WTC11 (cell line): ENCODE data around the gene SHC2. TPM values are rescaled to one million over a fixed set of nuclear protein-coding genes. Genes with fewer than 3 reads are reported as not detected.

Experiments
- CBFB ChIP-seq: sonication (generic); formaldehyde crosslinking; IDR thresholded peaks from 2 replicates; pipeline ENCODE4 v1.8.1; 2022; ENCODE audit warnings: mild to moderate bottlenecking, low read depth, missing genetic modification reagents
- CREB1 ChIP-seq: sonication (generic); formaldehyde crosslinking; IDR thresholded peaks from 2 replicates; pipeline ENCODE4 v1.8.0; 2023; ENCODE audit warnings: mild to moderate bottlenecking, missing genetic modification reagents
- CREM ChIP-seq: sonication (generic); formaldehyde crosslinking; IDR thresholded peaks from 2 replicates; pipeline ENCODE4 v1.8.1; 2022; ENCODE audit warnings: mild to moderate bottlenecking, missing genetic modification reagents, moderate library complexity
- ELF4 ChIP-seq: sonication (generic); formaldehyde crosslinking; IDR thresholded peaks from 2 replicates; pipeline ENCODE4 v1.8.1; 2022; ENCODE audit warnings: low read depth, mild to moderate bottlenecking, moderate library complexity, missing genetic modification reagents
- ETV6 ChIP-seq: sonication (generic); formaldehyde crosslinking; IDR thresholded peaks from 2 replicates; pipeline ENCODE4 v1.8.1; 2022; ENCODE audit warnings: mild to moderate bottlenecking, missing genetic modification reagents
- FOXK1 ChIP-seq: sonication (generic); formaldehyde crosslinking; IDR thresholded peaks from 2 replicates; pipeline ENCODE4 v1.8.0; 2022; ENCODE audit warnings: mild to moderate bottlenecking, moderate library complexity, missing genetic modification reagents
- HMGA2 ChIP-seq: fragments of 250-450 bp; sonication (Bioruptor Pico); IDR thresholded peaks from 2 replicates; pipeline ENCODE4 v1.4.0; 2021; ENCODE audit warnings: mild to moderate bottlenecking, moderate library complexity
- JUN ChIP-seq: sonication (generic); formaldehyde crosslinking; IDR thresholded peaks from 2 replicates; pipeline ENCODE4 v1.8.0; 2023; ENCODE audit warnings: mild to moderate bottlenecking, missing genetic modification reagents
- NFATC4 ChIP-seq: fragments of 250-450 bp; sonication (Bioruptor Pico); IDR thresholded peaks from 2 replicates; pipeline ENCODE4 v1.9.0; 2021; ENCODE audit warnings: mild to moderate bottlenecking
- NFYB ChIP-seq: sonication (generic); formaldehyde crosslinking; conservative IDR thresholded peaks from 2 replicates; pipeline ENCODE4 v1.8.0; 2022; ENCODE audit warnings: low read depth, missing genetic modification reagents
- NR1H2 ChIP-seq: sonication (generic); formaldehyde crosslinking; IDR thresholded peaks from 2 replicates; pipeline ENCODE4 v1.9.0; 2021; ENCODE audit warnings: mild to moderate bottlenecking, moderate library complexity, missing genetic modification reagents
- NR3C1 ChIP-seq: sonication (generic); formaldehyde crosslinking; conservative IDR thresholded peaks from 2 replicates; pipeline ENCODE4 v1.8.1; 2023; ENCODE audit warnings: low read depth, mild to moderate bottlenecking, missing genetic modification reagents
- PRRX2 ChIP-seq: fragments of 250-450 bp; sonication (Bioruptor Pico); IDR thresholded peaks from 2 replicates; pipeline ENCODE4 v1.8.0; 2021; ENCODE audit warnings: mild to moderate bottlenecking
- RELA ChIP-seq: sonication (generic); formaldehyde crosslinking; IDR thresholded peaks from 2 replicates; pipeline ENCODE4 v1.8.1; 2022; ENCODE audit warnings: missing genetic modification reagents, mild to moderate bottlenecking, borderline replicate concordance
- RORB ChIP-seq: fragments of 250-450 bp; sonication (Bioruptor Pico); IDR thresholded peaks from 2 replicates; pipeline ENCODE4 v1.9.0; 2021; ENCODE audit warnings: mild to moderate bottlenecking
- TEAD4 ChIP-seq: sonication (generic); formaldehyde crosslinking; IDR thresholded peaks from 2 replicates; pipeline ENCODE4 v1.8.0; 2022; ENCODE audit warnings: mild to moderate bottlenecking, missing genetic modification reagents
- ZBTB21 ChIP-seq: sonication (generic); formaldehyde crosslinking; IDR thresholded peaks from 2 replicates; pipeline ENCODE4 v1.8.1; 2023; ENCODE audit warnings: mild to moderate bottlenecking, missing genetic modification reagents, borderline replicate concordance
- ZNF219 ChIP-seq: sonication (generic); formaldehyde crosslinking; IDR thresholded peaks from 2 replicates; pipeline ENCODE4 v1.8.0; 2023; ENCODE audit warnings: missing genetic modification reagents, mild to moderate bottlenecking, borderline replicate concordance
- ZNF416 ChIP-seq: fragments of 250-450 bp; sonication (Bioruptor Pico); IDR thresholded peaks from 2 replicates; pipeline ENCODE4 v1.9.0; 2021; ENCODE audit warnings: mild to moderate bottlenecking, inconsistent platforms
- ZNF423 ChIP-seq: fragments of 250-450 bp; sonication (Bioruptor Pico); IDR thresholded peaks from 2 replicates; pipeline ENCODE4 v2.1.2; 2022; ENCODE audit warnings: mild to moderate bottlenecking, moderate library complexity
- total RNA-seq: library from RNA; stranded (reverse); gene quantifications from 3 replicates; pipeline ENCODE4 v1.2.3, GENCODE V29; 2021
- TF ChIP-seq, protein P1 (sequence below): sonication (generic); formaldehyde crosslinking; IDR thresholded peaks from 2 replicates; pipeline ENCODE4 v1.8.0; 2023; ENCODE audit warnings: missing genetic modification reagents, mild to moderate bottlenecking, borderline replicate concordance
- TF ChIP-seq, protein P2 (sequence below): sonication (generic); formaldehyde crosslinking; IDR thresholded peaks from 2 replicates; pipeline ENCODE4 v1.8.1; 2022; ENCODE audit warnings: low read depth, missing genetic modification reagents, borderline replicate concordance
- TF ChIP-seq, protein P3 (sequence below): sonication (generic); formaldehyde crosslinking; IDR thresholded peaks from 2 replicates; pipeline ENCODE4 v1.8.0; 2022; ENCODE audit warnings: mild to moderate bottlenecking, missing genetic modification reagents
- TF ChIP-seq, protein P4 (sequence below): sonication (generic); formaldehyde crosslinking; IDR thresholded peaks from 2 replicates; pipeline ENCODE4 v1.8.1; 2023; ENCODE audit warnings: mild to moderate bottlenecking, missing genetic modification reagents
- TF ChIP-seq, protein P5 (sequence below): sonication (generic); formaldehyde crosslinking; conservative IDR thresholded peaks from 2 replicates; pipeline ENCODE4 v1.8.1; 2022; ENCODE audit warnings: mild to moderate bottlenecking, missing genetic modification reagents
- TF ChIP-seq, protein P6 (sequence below): fragments of 200-600 bp; IDR thresholded peaks from 2 replicates; pipeline ENCODE4 v1.8.0; 2022; ENCODE audit warnings: antibody characterized with exemption
- TF ChIP-seq, protein P7 (sequence below): sonication (generic); formaldehyde crosslinking; IDR thresholded peaks from 2 replicates; pipeline ENCODE4 v1.8.1; 2022; ENCODE audit warnings: mild to moderate bottlenecking, moderate library complexity, missing genetic modification reagents
- TF ChIP-seq, protein P8 (sequence below): sonication (generic); formaldehyde crosslinking; IDR thresholded peaks from 2 replicates; pipeline ENCODE4 v1.8.0; 2023; ENCODE audit warnings: missing genetic modification reagents

Gene SHC2
- total RNA-seq, 1 experiment from 2014 or later = 8.4 TPM

DNA sequence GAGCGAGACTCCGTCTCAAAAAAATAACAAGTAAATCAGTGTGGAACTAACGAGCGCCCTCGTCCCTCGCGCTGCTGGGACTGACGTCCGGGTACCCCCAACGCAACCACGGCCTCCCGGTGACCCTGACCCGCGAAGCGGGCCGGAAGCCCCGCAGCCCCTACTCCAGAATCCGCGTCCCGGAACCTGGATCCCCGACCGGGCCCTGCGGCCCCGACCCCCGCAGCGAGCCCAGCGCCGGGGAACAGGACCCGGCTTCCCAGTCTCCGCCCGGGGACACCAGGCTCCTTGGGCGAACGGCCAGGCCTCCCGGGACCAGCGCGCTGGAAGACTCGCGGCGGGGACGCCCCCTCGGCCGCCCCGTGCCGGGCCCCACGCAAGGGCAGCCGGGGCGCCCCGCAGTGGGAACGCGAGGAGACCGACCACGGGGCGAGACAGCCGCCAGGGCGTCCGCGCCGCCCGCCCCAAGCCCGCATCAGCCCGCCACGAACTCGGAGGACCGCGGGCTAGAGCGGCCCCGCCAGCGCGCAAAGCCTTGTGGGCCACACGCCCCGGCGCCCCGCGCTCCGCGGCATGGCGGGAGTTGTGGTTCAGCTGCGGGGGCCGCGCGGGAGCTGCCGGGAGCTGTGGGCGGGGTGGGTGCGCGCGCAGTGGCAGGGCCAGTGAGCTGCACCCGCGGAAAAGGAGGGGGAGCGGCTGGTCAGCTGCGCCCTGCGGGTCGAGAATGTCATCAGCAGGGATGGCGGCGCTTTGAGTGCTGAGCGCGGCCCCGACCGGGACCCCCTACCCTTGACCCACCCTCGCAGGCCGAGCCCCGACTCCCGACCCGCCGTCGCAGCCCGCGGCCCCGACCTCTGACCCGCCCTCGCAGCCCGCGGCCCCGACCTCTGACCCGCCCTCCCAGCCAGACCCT lies 27.9 kb upstream of the SHC2 start (continued):
- TF ChIP-seq, protein P1, sequence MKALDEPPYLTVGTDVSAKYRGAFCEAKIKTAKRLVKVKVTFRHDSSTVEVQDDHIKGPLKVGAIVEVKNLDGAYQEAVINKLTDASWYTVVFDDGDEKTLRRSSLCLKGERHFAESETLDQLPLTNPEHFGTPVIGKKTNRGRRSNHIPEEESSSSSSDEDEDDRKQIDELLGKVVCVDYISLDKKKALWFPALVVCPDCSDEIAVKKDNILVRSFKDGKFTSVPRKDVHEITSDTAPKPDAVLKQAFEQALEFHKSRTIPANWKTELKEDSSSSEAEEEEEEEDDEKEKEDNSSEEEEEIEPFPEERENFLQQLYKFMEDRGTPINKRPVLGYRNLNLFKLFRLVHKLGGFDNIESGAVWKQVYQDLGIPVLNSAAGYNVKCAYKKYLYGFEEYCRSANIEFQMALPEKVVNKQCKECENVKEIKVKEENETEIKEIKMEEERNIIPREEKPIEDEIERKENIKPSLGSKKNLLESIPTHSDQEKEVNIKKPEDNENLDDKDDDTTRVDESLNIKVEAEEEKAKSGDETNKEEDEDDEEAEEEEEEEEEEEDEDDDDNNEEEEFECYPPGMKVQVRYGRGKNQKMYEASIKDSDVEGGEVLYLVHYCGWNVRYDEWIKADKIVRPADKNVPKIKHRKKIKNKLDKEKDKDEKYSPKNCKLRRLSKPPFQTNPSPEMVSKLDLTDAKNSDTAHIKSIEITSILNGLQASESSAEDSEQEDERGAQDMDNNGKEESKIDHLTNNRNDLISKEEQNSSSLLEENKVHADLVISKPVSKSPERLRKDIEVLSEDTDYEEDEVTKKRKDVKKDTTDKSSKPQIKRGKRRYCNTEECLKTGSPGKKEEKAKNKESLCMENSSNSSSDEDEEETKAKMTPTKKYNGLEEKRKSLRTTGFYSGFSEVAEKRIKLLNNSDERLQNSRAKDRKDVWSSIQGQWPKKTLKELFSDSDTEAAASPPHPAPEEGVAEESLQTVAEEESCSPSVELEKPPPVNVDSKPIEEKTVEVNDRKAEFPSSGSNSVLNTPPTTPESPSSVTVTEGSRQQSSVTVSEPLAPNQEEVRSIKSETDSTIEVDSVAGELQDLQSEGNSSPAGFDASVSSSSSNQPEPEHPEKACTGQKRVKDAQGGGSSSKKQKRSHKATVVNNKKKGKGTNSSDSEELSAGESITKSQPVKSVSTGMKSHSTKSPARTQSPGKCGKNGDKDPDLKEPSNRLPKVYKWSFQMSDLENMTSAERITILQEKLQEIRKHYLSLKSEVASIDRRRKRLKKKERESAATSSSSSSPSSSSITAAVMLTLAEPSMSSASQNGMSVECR (CRISPR knock-in tag) = no peak
- TF ChIP-seq NR1H2 (CRISPR knock-in tag) (no peak), TEAD4 (CRISPR knock-in tag) (no peak), RELA (no peak; the same call in 1 of the 2 replicates), RORB (no peak), ZNF416 (CRISPR knock-in tag) (no peak), PRRX2 (CRISPR knock-in tag) (no peak), CREB1 (CRISPR knock-in tag) (no peak), NFATC4 (CRISPR knock-in tag) (no peak), CBFB (CRISPR knock-in tag) (no peak), CREM (CRISPR knock-in tag) (peak; percentile 23; the same call in 1 of the 2 replicates), NR3C1 (CRISPR knock-in tag) (0 out of 2 replicates have a peak, but pooled peaks have one; percentile 64), ZNF219 (CRISPR knock-in tag) (no peak), FOXK1 (peak; percentile 83), ELF4 (CRISPR knock-in tag) (no peak; the same call in 1 of the 2 replicates), NFYB (CRISPR knock-in tag) (no peak), JUN (CRISPR knock-in tag) (no peak), HMGA2 (no peak), ZNF423 (CRISPR knock-in tag) (no peak; the same call in 1 of the 2 replicates), ZBTB21 (CRISPR knock-in tag) (peak; percentile 66; the same call in 1 of the 2 replicates), ETV6 (CRISPR knock-in tag) (peak; percentile 87)
- TF ChIP-seq, protein P2, sequence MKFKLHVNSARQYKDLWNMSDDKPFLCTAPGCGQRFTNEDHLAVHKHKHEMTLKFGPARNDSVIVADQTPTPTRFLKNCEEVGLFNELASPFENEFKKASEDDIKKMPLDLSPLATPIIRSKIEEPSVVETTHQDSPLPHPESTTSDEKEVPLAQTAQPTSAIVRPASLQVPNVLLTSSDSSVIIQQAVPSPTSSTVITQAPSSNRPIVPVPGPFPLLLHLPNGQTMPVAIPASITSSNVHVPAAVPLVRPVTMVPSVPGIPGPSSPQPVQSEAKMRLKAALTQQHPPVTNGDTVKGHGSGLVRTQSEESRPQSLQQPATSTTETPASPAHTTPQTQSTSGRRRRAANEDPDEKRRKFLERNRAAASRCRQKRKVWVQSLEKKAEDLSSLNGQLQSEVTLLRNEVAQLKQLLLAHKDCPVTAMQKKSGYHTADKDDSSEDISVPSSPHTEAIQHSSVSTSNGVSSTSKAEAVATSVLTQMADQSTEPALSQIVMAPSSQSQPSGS (CRISPR knock-in tag) = no peak
- TF ChIP-seq, protein P3, sequence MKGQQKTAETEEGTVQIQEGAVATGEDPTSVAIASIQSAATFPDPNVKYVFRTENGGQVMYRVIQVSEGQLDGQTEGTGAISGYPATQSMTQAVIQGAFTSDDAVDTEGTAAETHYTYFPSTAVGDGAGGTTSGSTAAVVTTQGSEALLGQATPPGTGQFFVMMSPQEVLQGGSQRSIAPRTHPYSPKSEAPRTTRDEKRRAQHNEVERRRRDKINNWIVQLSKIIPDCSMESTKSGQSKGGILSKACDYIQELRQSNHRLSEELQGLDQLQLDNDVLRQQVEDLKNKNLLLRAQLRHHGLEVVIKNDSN (CRISPR knock-in tag) = no peak
- TF ChIP-seq, protein P4, sequence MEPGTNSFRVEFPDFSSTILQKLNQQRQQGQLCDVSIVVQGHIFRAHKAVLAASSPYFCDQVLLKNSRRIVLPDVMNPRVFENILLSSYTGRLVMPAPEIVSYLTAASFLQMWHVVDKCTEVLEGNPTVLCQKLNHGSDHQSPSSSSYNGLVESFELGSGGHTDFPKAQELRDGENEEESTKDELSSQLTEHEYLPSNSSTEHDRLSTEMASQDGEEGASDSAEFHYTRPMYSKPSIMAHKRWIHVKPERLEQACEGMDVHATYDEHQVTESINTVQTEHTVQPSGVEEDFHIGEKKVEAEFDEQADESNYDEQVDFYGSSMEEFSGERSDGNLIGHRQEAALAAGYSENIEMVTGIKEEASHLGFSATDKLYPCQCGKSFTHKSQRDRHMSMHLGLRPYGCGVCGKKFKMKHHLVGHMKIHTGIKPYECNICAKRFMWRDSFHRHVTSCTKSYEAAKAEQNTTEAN (CRISPR knock-in tag) = peak; percentile 93; the same call in 1 of the 2 replicates
- TF ChIP-seq, protein P5, sequence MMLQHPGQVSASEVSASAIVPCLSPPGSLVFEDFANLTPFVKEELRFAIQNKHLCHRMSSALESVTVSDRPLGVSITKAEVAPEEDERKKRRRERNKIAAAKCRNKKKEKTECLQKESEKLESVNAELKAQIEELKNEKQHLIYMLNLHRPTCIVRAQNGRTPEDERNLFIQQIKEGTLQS (CRISPR knock-in tag) = no peak
- TF ChIP-seq, protein P6, sequence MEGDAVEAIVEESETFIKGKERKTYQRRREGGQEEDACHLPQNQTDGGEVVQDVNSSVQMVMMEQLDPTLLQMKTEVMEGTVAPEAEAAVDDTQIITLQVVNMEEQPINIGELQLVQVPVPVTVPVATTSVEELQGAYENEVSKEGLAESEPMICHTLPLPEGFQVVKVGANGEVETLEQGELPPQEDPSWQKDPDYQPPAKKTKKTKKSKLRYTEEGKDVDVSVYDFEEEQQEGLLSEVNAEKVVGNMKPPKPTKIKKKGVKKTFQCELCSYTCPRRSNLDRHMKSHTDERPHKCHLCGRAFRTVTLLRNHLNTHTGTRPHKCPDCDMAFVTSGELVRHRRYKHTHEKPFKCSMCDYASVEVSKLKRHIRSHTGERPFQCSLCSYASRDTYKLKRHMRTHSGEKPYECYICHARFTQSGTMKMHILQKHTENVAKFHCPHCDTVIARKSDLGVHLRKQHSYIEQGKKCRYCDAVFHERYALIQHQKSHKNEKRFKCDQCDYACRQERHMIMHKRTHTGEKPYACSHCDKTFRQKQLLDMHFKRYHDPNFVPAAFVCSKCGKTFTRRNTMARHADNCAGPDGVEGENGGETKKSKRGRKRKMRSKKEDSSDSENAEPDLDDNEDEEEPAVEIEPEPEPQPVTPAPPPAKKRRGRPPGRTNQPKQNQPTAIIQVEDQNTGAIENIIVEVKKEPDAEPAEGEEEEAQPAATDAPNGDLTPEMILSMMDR = no peak
- TF ChIP-seq, protein P7, sequence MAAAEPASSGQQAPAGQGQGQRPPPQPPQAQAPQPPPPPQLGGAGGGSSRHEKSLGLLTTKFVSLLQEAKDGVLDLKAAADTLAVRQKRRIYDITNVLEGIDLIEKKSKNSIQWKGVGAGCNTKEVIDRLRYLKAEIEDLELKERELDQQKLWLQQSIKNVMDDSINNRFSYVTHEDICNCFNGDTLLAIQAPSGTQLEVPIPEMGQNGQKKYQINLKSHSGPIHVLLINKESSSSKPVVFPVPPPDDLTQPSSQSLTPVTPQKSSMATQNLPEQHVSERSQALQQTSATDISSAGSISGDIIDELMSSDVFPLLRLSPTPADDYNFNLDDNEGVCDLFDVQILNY = peak; percentile 97
- TF ChIP-seq, protein P8, sequence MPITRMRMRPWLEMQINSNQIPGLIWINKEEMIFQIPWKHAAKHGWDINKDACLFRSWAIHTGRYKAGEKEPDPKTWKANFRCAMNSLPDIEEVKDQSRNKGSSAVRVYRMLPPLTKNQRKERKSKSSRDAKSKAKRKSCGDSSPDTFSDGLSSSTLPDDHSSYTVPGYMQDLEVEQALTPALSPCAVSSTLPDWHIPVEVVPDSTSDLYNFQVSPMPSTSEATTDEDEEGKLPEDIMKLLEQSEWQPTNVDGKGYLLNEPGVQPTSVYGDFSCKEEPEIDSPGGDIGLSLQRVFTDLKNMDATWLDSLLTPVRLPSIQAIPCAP (CRISPR knock-in tag) = no peak
